H1 (cell line): ENCODE data around the gene PRRC2A. TPM values are rescaled to one million over a fixed set of nuclear protein-coding genes. Genes with fewer than 3 reads are reported as not detected.

ENCODE experiments used
- CTCF ChIA-PET: fragments of 300-600 bp; sonication (Branson Sonifier 250); formaldehyde crosslinking; loops from one replicate; lab custom pipeline; 2021; ENCODE audit not compliant: partially characterized antibody; lab: Charles Lee
- POLR2A ChIA-PET: fragments of 300-600 bp; sonication (Branson Sonifier 250); formaldehyde crosslinking; loops from one replicate; lab custom pipeline; 2021; ENCODE audit warnings: inconsistent platforms; ENCODE audit not compliant: partially characterized antibody; lab: Charles Lee
- DNase-seq, 2 experiments: peaks; one replicate each; pipeline versions ENCODE4 v3.0.0 to v3.0.0-alpha.2; 2010 to 2022; ENCODE audit warnings: low spot score in 2 of 2, low read depth in 1 of 2, mixed read lengths in 1 of 2
- FAIRE-seq: peaks from 2 replicates; lab custom pipeline; 2011; peaks lifted over from hg19 to GRCh38; lab: Jason Lieb, UNC
- H2AFZ ChIP-seq: 2 replicates; pipeline ENCODE4 v1.8.1; 2012; ENCODE audit warnings: low read length, inconsistent platforms
- H2AK5ac ChIP-seq: 2 replicates; pipeline ENCODE4 v1.6.1; 2013; ENCODE audit warnings: low read depth, low read length
- H2BK120ac ChIP-seq: replicated peaks from 2 replicates; pipeline ENCODE3; 2013; ENCODE audit warnings: low read depth, low read length, inconsistent platforms
- H2BK12ac ChIP-seq: 2 replicates; pipeline ENCODE4 v1.6.1; 2013; ENCODE audit warnings: low read depth, low read length
- H2BK15ac ChIP-seq: 2 replicates; pipeline ENCODE4 v1.6.1; 2013; ENCODE audit warnings: low read length
- H2BK20ac ChIP-seq: 2 replicates; pipeline ENCODE4 v1.6.1; 2013; ENCODE audit warnings: low read length
- H2BK5ac ChIP-seq: 2 replicates; pipeline ENCODE4 v1.6.1; 2013; ENCODE audit warnings: low read depth, low read length
- H3K14ac ChIP-seq: 2 replicates; pipeline ENCODE4 v1.6.1; 2013; ENCODE audit warnings: inconsistent platforms; ENCODE audit not compliant: insufficient read length
- H3K18ac ChIP-seq: 2 replicates; pipeline ENCODE4 v1.6.1; 2013; ENCODE audit warnings: low read length; ENCODE audit errors: extremely low read depth
- H3K23ac ChIP-seq: 2 replicates; pipeline ENCODE4 v1.6.1; 2013; ENCODE audit warnings: inconsistent platforms; ENCODE audit not compliant: insufficient read length
- H3K23me2 ChIP-seq: 2 replicates; pipeline ENCODE4 v1.6.1; 2013; ENCODE audit warnings: low read depth, low read length
- H3K27ac ChIP-seq: 2 replicates; pipeline ENCODE4 v1.6.1; 2011; ENCODE audit warnings: low read depth, low read length, inconsistent platforms
- H3K27me3 ChIP-seq, 4 experiments: replicated peaks in 1 of 4; 1 replicate in 1 of 4; 2 replicates in 3 of 4; pipeline versions ENCODE4 v1.6.1 to v1.8.1; 2011 to 2013; ENCODE audit warnings: low read length in 3 of 4, mild to moderate bottlenecking in 3 of 4, inconsistent platforms in 2 of 4, mixed read lengths in 2 of 4, moderate library complexity in 1 of 4; ENCODE audit not compliant: control insufficient read depth in 3 of 4, insufficient read depth in 3 of 4; ENCODE audit errors: extremely low read depth in 1 of 4
- H3K36me3 ChIP-seq, 4 experiments: 2 replicates each; pipeline versions ENCODE4 v1.6.1 to v1.8.1; 2011 to 2013; ENCODE audit warnings: mild to moderate bottlenecking in 4 of 4, low read length in 3 of 4, moderate library complexity in 2 of 4, control low read depth in 1 of 4, inconsistent platforms in 1 of 4; ENCODE audit not compliant: insufficient read depth in 4 of 4, control insufficient read depth in 2 of 4
- H3K4ac ChIP-seq: replicated peaks from 2 replicates; pipeline ENCODE3; 2013; ENCODE audit warnings: low read length, low read depth, mixed read lengths, inconsistent platforms; ENCODE audit not compliant: insufficient read length
- H3K4me1 ChIP-seq, 4 experiments: replicated peaks in 1 of 4; 1 replicate in 1 of 4; 2 replicates in 3 of 4; pipeline versions ENCODE4 v1.6.1 to v1.8.1; 2011 to 2013; ENCODE audit warnings: low read length in 3 of 4, inconsistent platforms in 2 of 4, mixed read lengths in 1 of 4; ENCODE audit not compliant: insufficient read depth in 4 of 4, control insufficient read depth in 3 of 4
- H3K4me2 ChIP-seq, 2 experiments: 2 replicates each; pipeline versions ENCODE4 v1.6.1 to v1.8.1; 2011 to 2013; ENCODE audit warnings: low read depth in 2 of 2, low read length in 2 of 2, control low read depth in 1 of 2, inconsistent platforms in 1 of 2, mild to moderate bottlenecking in 1 of 2; ENCODE audit not compliant: insufficient read depth in 1 of 2
- H3K4me3 ChIP-seq, 4 experiments: fragments of 200-600, 300-600 bp in 1 of 4; sonication (generic), shearing (Covaris generic), sonication (Bioruptor Twin) in 1 of 4; 2 replicates each; pipeline versions ENCODE4 v1.5.1 to v1.8.1; 2011 to 2016; ENCODE audit warnings: low read length in 4 of 4, low read depth in 3 of 4, control low read depth in 2 of 4, inconsistent platforms in 2 of 4, mild to moderate bottlenecking in 2 of 4, mixed read lengths in 1 of 4, moderate library complexity in 1 of 4; ENCODE audit not compliant: insufficient read depth in 2 of 4; ENCODE audit errors: extremely low read depth in 1 of 4
- H3K56ac ChIP-seq: replicated peaks from 2 replicates; pipeline ENCODE3; 2013; ENCODE audit warnings: low read depth, mild to moderate bottlenecking, mixed read lengths, low read length, inconsistent platforms; ENCODE audit not compliant: insufficient read length
- H3K79me1 ChIP-seq: 2 replicates; pipeline ENCODE4 v1.6.1; 2013; ENCODE audit warnings: low read depth, low read length, control low read depth
- H3K79me2 ChIP-seq, 2 experiments: 2 replicates each; pipeline versions ENCODE4 v1.6.1 to v1.8.1; 2012 to 2013; ENCODE audit warnings: low read length in 2 of 2, mild to moderate bottlenecking in 2 of 2, inconsistent platforms in 1 of 2; ENCODE audit not compliant: insufficient read depth in 2 of 2, control insufficient read depth in 1 of 2
- H3K9ac ChIP-seq, 4 experiments: replicated peaks in 1 of 4; 1 replicate in 1 of 4; 2 replicates in 3 of 4; pipeline versions ENCODE4 v1.6.1 to v1.8.1; 2011 to 2013; ENCODE audit warnings: low read depth in 3 of 4, low read length in 3 of 4, control low read depth in 2 of 4, mild to moderate bottlenecking in 2 of 4, moderate library complexity in 2 of 4, inconsistent platforms in 1 of 4; ENCODE audit errors: extremely low read depth in 1 of 4
- H3K9me3 ChIP-seq, 2 experiments: 2 replicates each; pipeline versions ENCODE4 v1.6.1 to v1.8.1; 2012 to 2013; ENCODE audit warnings: mild to moderate bottlenecking in 2 of 2, moderate library complexity in 2 of 2, control low read depth in 1 of 2, inconsistent platforms in 1 of 2, low read depth in 1 of 2, low read length in 1 of 2, mixed read lengths in 1 of 2; ENCODE audit not compliant: insufficient read depth in 2 of 2
- H4K20me1 ChIP-seq, 2 experiments: replicated peaks in 1 of 2; 2 replicates each; pipeline versions ENCODE3 to v1.8.1; 2011 to 2013; ENCODE audit warnings: inconsistent platforms in 2 of 2, low read length in 2 of 2, mild to moderate bottlenecking in 1 of 2; ENCODE audit not compliant: insufficient read depth in 2 of 2, control insufficient read depth in 1 of 2
- H4K5ac ChIP-seq: 2 replicates; pipeline ENCODE4 v1.6.1; 2013; ENCODE audit warnings: low read length, low read depth, mixed read lengths, inconsistent platforms; ENCODE audit not compliant: insufficient read length
- H4K8ac ChIP-seq: 2 replicates; pipeline ENCODE4 v1.8.0; 2013; ENCODE audit warnings: mild to moderate bottlenecking, moderate library complexity, low read length, inconsistent platforms; ENCODE audit not compliant: insufficient read depth; ENCODE audit errors: extremely low read depth
- H4K91ac ChIP-seq: replicated peaks from 2 replicates; pipeline ENCODE3; 2013; ENCODE audit warnings: low read length, mixed read lengths, inconsistent platforms; ENCODE audit not compliant: insufficient read length
- CHD1 ChIP-seq: IDR thresholded peaks from 2 replicates; pipeline ENCODE4 v1.6.1; 2012; ENCODE audit warnings: low read depth, low read length, improper control_type of control experiment
- KDM1A ChIP-seq: fragments of 200-600, 300-600 bp; sonication (generic); IDR thresholded peaks from 2 replicates; pipeline ENCODE4 v1.7.1; 2016; ENCODE audit warnings: mild to moderate bottlenecking, low read length, borderline replicate concordance
- KDM4A ChIP-seq: IDR thresholded peaks from one replicate; pipeline ENCODE4 v1.7.1; 2012; ENCODE audit warnings: low read depth, mild to moderate bottlenecking, moderate library complexity, low read length, inconsistent platforms; ENCODE audit not compliant: severe bottlenecking
- RFX5 ChIP-seq: IDR thresholded peaks from 2 replicates; pipeline ENCODE4 v1.6.1; 2011; ENCODE audit warnings: low read depth, low read length, improper control_type of control experiment, borderline replicate concordance
- WGBS, 2 experiments: shearing (Covaris generic) in 1 of 2; methylation state at CpG; one replicate each; pipeline versions ENCODE4 v1.1.6 to v1.1.7; 2013 to 2015; ENCODE audit warnings: low lambda C conversion rate in 2 of 2, mixed read lengths in 2 of 2, inconsistent platforms in 1 of 2, low coverage in 1 of 2, missing lambda C conversion rate in 1 of 2; ENCODE audit not compliant: insufficient replicate concordance in 2 of 2, insufficient coverage in 1 of 2, insufficient read length in 1 of 2; ENCODE audit errors: extremely low coverage in 1 of 2, missing lambda C conversion rate in 1 of 2; 5-methylcytosine and 5-hydroxymethylcytosine counted together
- polyA plus RNA-seq, 7 experiments: library from polyadenylated mRNA; depleted of rRNA in 3 of 7; stranded (reverse) in 5 of 7; unstranded in 2 of 7; fragments of >200 nt in 5 of 7; fragments of 200-250 nt in 2 of 7; gene quantifications; 1 replicate in 5 of 7; 2 replicates in 1 of 7; 4 replicates in 1 of 7; pipeline versions ENCODE4 v1.2.1 to v1.2.3, GENCODE V29; 2011 to 2013; ENCODE audit warnings: missing spikeins in 2 of 7, mixed read lengths in 2 of 7
- total RNA-seq: library from RNA; stranded (reverse); fragmentation: NEBNext Ultra II Directional; extraction: Animal tissue kit (Norgen Biotek cat#: 25700); gene quantifications from 2 replicates; pipeline ENCODE4 v1.2.1, GENCODE V29; 2021
- TF ChIP-seq, protein P1 (sequence below): IDR thresholded peaks from 2 replicates; pipeline ENCODE4 v1.6.1; 2012; ENCODE audit warnings: inconsistent platforms
- TF ChIP-seq, protein P2 (sequence below): IDR thresholded peaks from 2 replicates; pipeline ENCODE4 v1.6.1; 2011; ENCODE audit warnings: low read depth, mild to moderate bottlenecking, low read length; ENCODE audit not compliant: insufficient read depth

Gene PRRC2A
- total and polyA plus RNA-seq, 2 of the 8 experiments (the other 6 are each of a cell fraction or from before 2014, with no cell fraction given): 118 to 300 TPM

DNA sequence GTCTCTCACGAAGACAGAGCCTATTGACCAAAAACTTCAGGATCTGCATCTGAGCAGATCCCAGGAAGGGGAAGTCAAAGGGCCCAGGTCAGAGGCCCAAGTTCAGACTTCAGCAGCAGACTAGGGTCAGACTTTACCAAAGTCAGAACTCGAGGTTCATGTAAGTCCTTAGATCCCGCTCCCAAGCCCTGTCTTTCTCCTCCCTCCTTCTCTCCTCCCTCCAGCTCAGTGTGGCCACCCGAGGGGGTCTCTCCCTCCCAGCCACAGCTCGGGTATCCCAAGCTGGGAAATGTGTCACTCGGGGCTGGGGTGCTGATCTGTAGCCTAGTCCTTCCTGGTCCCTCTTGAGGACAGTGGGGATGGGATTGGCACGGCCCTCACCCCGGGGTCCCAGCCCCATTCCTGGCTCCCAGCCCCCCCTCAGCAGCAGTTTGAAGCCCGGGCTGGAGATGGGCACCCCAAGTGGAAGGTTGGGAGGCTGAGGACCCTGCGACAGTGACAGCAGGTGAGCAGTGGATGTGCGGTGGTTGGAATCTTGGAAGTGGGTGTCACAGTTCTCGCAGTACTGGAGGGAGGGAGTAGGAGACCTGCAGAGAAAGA is 41.7 kb downstream of the PRRC2A start:
- Histone ChIP-seq H4K91ac (no peak overlapping the region), H2BK120ac (no peak overlapping the region), H2BK15ac (no peak overlapping the region), H3K9me3 (no peaks in the 10 kb centered on the region), H3K4me3 (no peak overlapping the region), H2BK20ac (no peak overlapping the region), H2BK12ac (no peak overlapping the region), H3K18ac (no peak overlapping the region), H3K36me3 (peaks cover 6 to 20% (median 10%) of the 10 kb centered on the region in 4 experiments; a peak in 6 of 8 replicates), H2AFZ (no peak overlapping the region), H3K4ac (no peak overlapping the region), H3K79me2 (peaks cover 0 to 51% of the 10 kb centered on the region in 2 experiments; a peak in 3 of 4 replicates), H3K23me2 (peaks cover 12% of the 10 kb centered on the region), H3K27ac (no peak overlapping the region), H3K23ac (no peak overlapping the region), H4K20me1 (peaks cover 3 to 5% of the 10 kb centered on the region in 2 experiments), H3K14ac (no peak overlapping the region), H3K9ac (no peak overlapping the region), H4K5ac (no peak overlapping the region), H2BK5ac (no peak overlapping the region), H3K79me1 (peaks cover 14% of the 10 kb centered on the region), H3K4me2 (no peak overlapping the region), H3K56ac (no peak overlapping the region), H4K8ac (no peak overlapping the region), H3K27me3 (no peaks in the 10 kb centered on the region), H3K4me1 (peaks cover 0 to 19% (median 5%) of the 10 kb centered on the region in 4 experiments; a peak in 5 of 7 replicates), H2AK5ac (no peak overlapping the region)
- no peak for FAIRE-seq
- no peak for DNase-seq
- WGBS, 2 experiments: 95% methylated on average over 11 of the region's 12 CpGs; no CpG with 5 or more reads in 1 of the 2 experiments
- POLR2A ChIA-PET: interaction anchor here (0.6 to 25.5 kb wide), 13 partner anchors 8 to 196 kb away, joined by 3 to 883 read pairs (median 6); partner anchors contain the start of genes AIF1, APOM, ATP6V1G2 and BAG6
- TF ChIP-seq KDM1A (no peak), KDM4A (no peak), CHD1 (no peak), RFX5 (no peak)
- TF ChIP-seq, protein P1, sequence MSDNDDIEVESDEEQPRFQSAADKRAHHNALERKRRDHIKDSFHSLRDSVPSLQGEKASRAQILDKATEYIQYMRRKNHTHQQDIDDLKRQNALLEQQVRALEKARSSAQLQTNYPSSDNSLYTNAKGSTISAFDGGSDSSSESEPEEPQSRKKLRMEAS: no peak
- TF ChIP-seq, protein P2, sequence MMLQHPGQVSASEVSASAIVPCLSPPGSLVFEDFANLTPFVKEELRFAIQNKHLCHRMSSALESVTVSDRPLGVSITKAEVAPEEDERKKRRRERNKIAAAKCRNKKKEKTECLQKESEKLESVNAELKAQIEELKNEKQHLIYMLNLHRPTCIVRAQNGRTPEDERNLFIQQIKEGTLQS: no peak
- CTCF ChIA-PET: interaction anchor here (0.7 to 3.7 kb wide), 9 partner anchors 9 to 116 kb away, joined by 3 to 38 read pairs (median 4); partner anchors contain the start of genes APOM, ATP6V1G2 and BAG6
